ENCODE results near the gene EPB41L1. TPM values are rescaled to one million over a fixed set of nuclear protein-coding genes. Genes with fewer than 3 reads are reported as not detected.

Gene EPB41L1
- total RNA-seq, 4 donors from 2014 or later: 29.2 to 49.3 (median 35.4) TPM

- H3K4me3 ChIP-seq: no peak overlapping the region
- ATAC-seq: no peak
- no peaks in the 10 kb centered on the region for H3K36me3 ChIP-seq
- H3K9me3 ChIP-seq: no peaks in the 10 kb centered on the region
- no peak overlapping the region for H3K27ac ChIP-seq
- H3K27me3 ChIP-seq: no peaks in the 10 kb centered on the region
- TF ChIP-seq CTCF (IDR thresholded peaks at IDR 0.05) (no peak), EP300 (IDR thresholded peaks at IDR 0.05) (no peak), POLR2AphosphoS5 (IDR thresholded peaks at IDR 0.05) (no peak), POLR2A (IDR thresholded peaks at IDR 0.05) (no peak)
- WGBS, 2 donors (ENCODE audit: low coverage in 1 of 2): 67 to 80% methylated on average over 1 of the region's 3 CpGs
- H3K4me1 ChIP-seq: peaks cover 0 to 61% (median 4%) of the 10 kb centered on the region in 3 donors
These were observed 5.5 kb upstream of the EPB41L1 start for GRCh38 chr20:36149012-36149411.

GRCh38 chr20:36149469-36149868, 5.1 kb upstream of the EPB41L1 start:
- TF ChIP-seq POLR2A (IDR thresholded peaks at IDR 0.05): no peak
- TF ChIP-seq CTCF (IDR thresholded peaks at IDR 0.05): no peak
- no peak for TF ChIP-seq EP300 (IDR thresholded peaks at IDR 0.05)
- no peak for TF ChIP-seq POLR2AphosphoS5 (IDR thresholded peaks at IDR 0.05)
- WGBS, 2 donors (ENCODE audit: low coverage in 1 of 2): 66% methylated on average over 3 of the region's 3 CpGs; no CpG with 5 or more reads in 1 of the 2 donors
- ATAC-seq: no peak
- no peaks in the 10 kb centered on the region for H3K27me3 ChIP-seq
- peaks cover 0 to 64% (median 6%) of the 10 kb centered on the region in 3 donors for H3K4me1 ChIP-seq
- H3K27ac ChIP-seq: no peak overlapping the region
- no peaks in the 10 kb centered on the region for H3K9me3 ChIP-seq
- H3K36me3 ChIP-seq: no peaks in the 10 kb centered on the region
- H3K4me3 ChIP-seq: no peak overlapping the region

- Histone ChIP-seq H3K27ac (no peak overlapping the region), H3K9me3 (no peaks in the 10 kb centered on the region)
These were observed 4.1 kb upstream of the EPB41L1 start for GRCh38 chr20:36150489-36150846.

GRCh38 chr20:36150847-36151539, 3.5 kb upstream of the EPB41L1 start:
- no peaks in the 10 kb centered on the region for H3K36me3 ChIP-seq
- no peak for TF ChIP-seq POLR2AphosphoS5 (IDR thresholded peaks at IDR 0.05)
- TF ChIP-seq CTCF (IDR thresholded peaks at IDR 0.05): no peak
- no peak for TF ChIP-seq POLR2A (IDR thresholded peaks at IDR 0.05)
- TF ChIP-seq EP300 (IDR thresholded peaks at IDR 0.05): no peak
- ATAC-seq: no peak
- H3K4me1 ChIP-seq: peaks cover 0 to 72% (median 12%) of the 10 kb centered on the region in 3 donors
- 100% methylated on average over 1 to 3 of the region's 4 CpGs for WGBS, 2 donors (ENCODE audit: low coverage in 1 of 2)
- H3K27me3 ChIP-seq: no peaks in the 10 kb centered on the region
- H3K27ac ChIP-seq: no peak overlapping the region
- H3K4me3 ChIP-seq: no peak overlapping the region
- H3K9me3 ChIP-seq: no peaks in the 10 kb centered on the region

More at GRCh38 chr20:36150489-36150846, 4.1 kb upstream of the EPB41L1 start:
- Histone ChIP-seq H3K27me3 (no peaks in the 10 kb centered on the region), H3K4me3 (no peak overlapping the region), H3K36me3 (no peaks in the 10 kb centered on the region), H3K4me1 (peaks cover 0 to 72% (median 9%) of the 10 kb centered on the region in 3 donors)
- ATAC-seq: no peak
- TF ChIP-seq EP300 (IDR thresholded peaks at IDR 0.05) (no peak), POLR2AphosphoS5 (IDR thresholded peaks at IDR 0.05) (no peak)
- WGBS, 2 donors (ENCODE audit: low coverage in 1 of 2): 86% methylated on average over 3 of the region's 3 CpGs; no CpG with 5 or more reads in 1 of the 2 donors

GRCh38 chr20:36152261-36152660, 2.3 kb upstream of the EPB41L1 start:
- ATAC-seq: no peak
- Histone ChIP-seq H3K9me3 (no peaks in the 10 kb centered on the region), H3K36me3 (no peaks in the 10 kb centered on the region), H3K27ac (no peak overlapping the region), H3K27me3 (no peaks in the 10 kb centered on the region), H3K4me1 (peaks cover 0 to 74% (median 17%) of the 10 kb centered on the region in 3 donors), H3K4me3 (no peak overlapping the region)
- 33 to 37% methylated on average over 3 to 4 of the region's 4 CpGs for WGBS, 2 donors (ENCODE audit: low coverage in 1 of 2)
- TF ChIP-seq POLR2AphosphoS5 (IDR thresholded peaks at IDR 0.05): no peak
- no peak for TF ChIP-seq CTCF (IDR thresholded peaks at IDR 0.05)
- no peak for TF ChIP-seq EP300 (IDR thresholded peaks at IDR 0.05)
- no peak for TF ChIP-seq POLR2A (IDR thresholded peaks at IDR 0.05)
